ENCODE data around the gene PREX1. TPM values are rescaled to one million over a fixed set of nuclear protein-coding genes. Genes with fewer than 3 reads are reported as not detected.

Gene PREX1
- polyA plus RNA-seq, 1 of the 3 experiments (the other 2 are of a cell fraction): 5.3 TPM

DNA sequence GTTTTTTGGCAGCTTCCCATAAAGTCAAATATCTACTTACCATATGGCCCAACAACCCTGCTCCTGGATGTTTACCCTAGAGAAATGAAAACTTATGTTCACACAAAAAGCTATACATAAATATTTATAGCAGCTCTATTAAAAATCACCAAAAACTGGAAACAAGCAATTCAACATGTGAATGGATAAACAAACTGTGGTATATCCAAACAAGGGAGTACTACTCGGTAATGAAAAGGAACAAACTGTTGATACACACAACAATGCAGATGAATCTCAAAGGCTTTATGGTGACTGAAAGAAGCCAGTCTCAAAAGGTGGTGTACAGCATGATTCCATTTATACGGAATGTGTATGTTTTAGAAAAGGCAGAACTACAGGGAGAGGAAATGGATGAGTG lies 48.4 kb downstream of the PREX1 start:
- no peaks in the 10 kb centered on the region for H4K20me1 ChIP-seq (ENCODE audit: insufficient read depth)
- no peak overlapping the region for H3K4me2 ChIP-seq
- no peaks in the 10 kb centered on the region for H3K9me2 ChIP-seq
- no peak overlapping the region for H3K27ac ChIP-seq (ENCODE audit: low read depth in 2 of 2, low read length in 1 of 2)
- ChIA-PET CTCF (interaction anchor here (1.3 kb wide), 1 partner anchor 126 kb away, joined by 3 read pairs; no protein-coding TSS in a partner anchor), POLR2A (no interaction called here)
- H3F3A ChIP-seq (replicated peaks; ENCODE audit: insufficient read depth): no peaks in the 10 kb centered on the region
- H3K9me3 ChIP-seq: no peaks in the 10 kb centered on the region
- H3K27me3 ChIP-seq (ENCODE audit: insufficient read depth): no peaks in the 10 kb centered on the region
- H3K4me1 ChIP-seq (ENCODE audit: control insufficient read depth in 1 of 2, insufficient read depth in 2 of 2, low read depth in 1 of 2, low read length in 1 of 2): peaks cover 6 to 21% of the 10 kb centered on the region in 2 experiments; a peak in 2 of 4 replicates
- WGBS (ENCODE audit: low lambda C conversion rate): 89% methylated on average over 2 of the region's 2 CpGs
- H2AFZ ChIP-seq (ENCODE audit: low read depth): no peak overlapping the region
- no peak overlapping the region for H3K9ac ChIP-seq
- H3K79me2 ChIP-seq (ENCODE audit: insufficient read depth): no peaks in the 10 kb centered on the region
- no peak for TF ChIP-seq TCF12 (IDR thresholded peaks at IDR 0.05)
- no peak for TF ChIP-seq YY1 (IDR thresholded peaks at IDR 0.05; ENCODE audit: low read depth)
- TF ChIP-seq JUND (IDR thresholded peaks at IDR 0.05): no peak
- TF ChIP-seq MXI1 (IDR thresholded peaks at IDR 0.05; ENCODE audit: low read depth, low read length): no peak
- TF ChIP-seq, protein P1, sequence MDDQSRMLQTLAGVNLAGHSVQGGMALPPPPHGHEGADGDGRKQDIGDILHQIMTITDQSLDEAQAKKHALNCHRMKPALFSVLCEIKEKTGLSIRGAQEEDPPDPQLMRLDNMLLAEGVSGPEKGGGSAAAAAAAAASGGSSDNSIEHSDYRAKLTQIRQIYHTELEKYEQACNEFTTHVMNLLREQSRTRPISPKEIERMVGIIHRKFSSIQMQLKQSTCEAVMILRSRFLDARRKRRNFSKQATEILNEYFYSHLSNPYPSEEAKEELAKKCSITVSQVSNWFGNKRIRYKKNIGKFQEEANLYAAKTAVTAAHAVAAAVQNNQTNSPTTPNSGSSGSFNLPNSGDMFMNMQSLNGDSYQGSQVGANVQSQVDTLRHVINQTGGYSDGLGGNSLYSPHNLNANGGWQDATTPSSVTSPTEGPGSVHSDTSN (IDR thresholded peaks at IDR 0.05): no peak
- H3K36me3 ChIP-seq (replicated peaks in 1 of 2; ENCODE audit: control insufficient read depth in 1 of 2, insufficient read depth in 2 of 2, low read length in 1 of 2): no peaks in the 10 kb centered on the region
- DNase-seq: no peak
- H3K4me3 ChIP-seq (ENCODE audit: low read depth in 2 of 2, low read length in 1 of 2): no peak overlapping the region

DNA sequence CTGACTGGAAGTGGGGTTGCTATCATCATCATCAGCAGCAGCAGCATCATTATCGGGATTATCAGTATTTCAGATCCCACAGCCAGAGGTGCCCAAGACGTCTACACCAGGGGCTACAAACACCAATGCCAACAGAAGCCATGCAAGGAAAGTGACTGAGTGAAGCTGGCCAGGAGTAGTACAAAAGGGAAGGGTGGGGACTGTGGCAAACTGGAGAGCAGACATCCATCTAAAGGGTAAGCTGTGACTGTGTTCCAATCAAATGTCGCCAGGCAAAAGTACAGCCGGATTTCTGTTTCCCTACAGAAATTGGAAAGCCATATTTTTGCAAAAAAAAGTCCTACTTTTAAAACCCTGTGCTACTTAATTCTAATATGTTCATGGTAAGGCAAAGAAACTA lies 50.0 kb downstream of the PREX1 start:
- 80% methylated on average over 4 of the region's 4 CpGs for WGBS (ENCODE audit: low lambda C conversion rate)
- Histone ChIP-seq H3K9ac (no peak overlapping the region), H3K27me3 (ENCODE audit: insufficient read depth) (no peaks in the 10 kb centered on the region), H3K79me2 (ENCODE audit: insufficient read depth) (no peaks in the 10 kb centered on the region), H3K4me1 (ENCODE audit: control insufficient read depth in 1 of 2, insufficient read depth in 2 of 2, low read depth in 1 of 2, low read length in 1 of 2) (peaks cover 6 to 15% of the 10 kb centered on the region in 2 experiments; a peak in 2 of 4 replicates), H3K9me2 (no peaks in the 10 kb centered on the region), H3K9me3 (no peaks in the 10 kb centered on the region), H3K4me3 (ENCODE audit: low read depth in 2 of 2, low read length in 1 of 2) (no peak overlapping the region), H3F3A (replicated peaks; ENCODE audit: insufficient read depth) (no peaks in the 10 kb centered on the region), H3K36me3 (replicated peaks in 1 of 2; ENCODE audit: control insufficient read depth in 1 of 2, insufficient read depth in 2 of 2, low read length in 1 of 2) (no peaks in the 10 kb centered on the region), H3K4me2 (no peak overlapping the region), H3K27ac (ENCODE audit: low read depth in 2 of 2, low read length in 1 of 2) (no peak overlapping the region), H4K20me1 (ENCODE audit: insufficient read depth) (no peaks in the 10 kb centered on the region), H2AFZ (ENCODE audit: low read depth) (no peak overlapping the region)
- CTCF ChIA-PET: interaction anchor here (1.5 kb wide), 1 partner anchor 120 kb away, joined by 7 read pairs; no protein-coding TSS in a partner anchor
- TF ChIP-seq FOXM1 (IDR thresholded peaks at IDR 0.05; ENCODE audit: low read depth): no peak
- no peak for TF ChIP-seq RFX5 (IDR thresholded peaks at IDR 0.05; ENCODE audit: low read length)
- no peak for TF ChIP-seq RXRA (IDR thresholded peaks at IDR 0.05; ENCODE audit: borderline replicate concordance, low read depth)
- TF ChIP-seq NRF1 (IDR thresholded peaks at IDR 0.05; ENCODE audit: low read depth, low read length): no peak
- TF ChIP-seq NFIC (IDR thresholded peaks at IDR 0.05; ENCODE audit: borderline replicate concordance): no peak
- no peak for TF ChIP-seq GABPA (IDR thresholded peaks at IDR 0.05; ENCODE audit: low read depth)
- TF ChIP-seq, protein P2, sequence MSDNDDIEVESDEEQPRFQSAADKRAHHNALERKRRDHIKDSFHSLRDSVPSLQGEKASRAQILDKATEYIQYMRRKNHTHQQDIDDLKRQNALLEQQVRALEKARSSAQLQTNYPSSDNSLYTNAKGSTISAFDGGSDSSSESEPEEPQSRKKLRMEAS (IDR thresholded peaks at IDR 0.05; ENCODE audit: low read depth): no peak
- no peak for TF ChIP-seq FOSL2 (IDR thresholded peaks at IDR 0.05; ENCODE audit: borderline replicate concordance, low read depth)
- no peak for TF ChIP-seq SIN3A (IDR thresholded peaks at IDR 0.05; ENCODE audit: borderline replicate concordance, low read depth, low read length)
- POLR2A ChIA-PET: no interaction called here
- DNase-seq: no peak
